ENCODE data around the gene OBSCN. TPM values are rescaled to one million over a fixed set of nuclear protein-coding genes. Genes with fewer than 3 reads are reported as not detected.

OBSCN gene
- total RNA-seq, 2 donors from 2014 or later = 5.3 to 8.0 TPM

- DNase-seq (no peak), ATAC-seq (no peak)
- intact Hi-C loops (cut with DNase I, micrococcal nuclease) = no loop called here
These were observed 144.0 kb downstream of the OBSCN start for GRCh38 chr1:228351850-228352249.

- intact Hi-C loops (cut with DNase I, micrococcal nuclease) = no loop called here
- ATAC-seq = no peak
- no peak for DNase-seq
These were observed 145.0 kb downstream of the OBSCN start for GRCh38 chr1:228352677-228353481.

GRCh38 chr1:228353601-228354371, 145.9 kb downstream of the OBSCN start:
- intact Hi-C loops (cut with DNase I, micrococcal nuclease) = no loop called here
- DNase-seq (no peak), ATAC-seq (no peak)

- intact Hi-C loops (cut with DNase I, micrococcal nuclease) = no loop called here
- DNase-seq (no peak), ATAC-seq (no peak)
These were observed 146.8 kb downstream of the OBSCN start for GRCh38 chr1:228354390-228355320.

- intact Hi-C loops (cut with DNase I, micrococcal nuclease) = no loop called here
- no peak for DNase-seq
- no peak for ATAC-seq
These were observed 149.2 kb downstream of the OBSCN start for GRCh38 chr1:228356897-228357680.

- ATAC-seq = no peak
- intact Hi-C loops (cut with DNase I, micrococcal nuclease) = no loop called here
These were observed 150.4 kb downstream of the OBSCN start for GRCh38 chr1:228358039-228358763.

GRCh38 chr1:228358764-228359612, 151.1 kb downstream of the OBSCN start:
- intact Hi-C loops (cut with DNase I, micrococcal nuclease) = no loop called here
- ATAC-seq (no peak), DNase-seq (no peak)

More at GRCh38 chr1:228358039-228358763, 150.4 kb downstream of the OBSCN start:
- no peak for DNase-seq

GRCh38 chr1:228359613-228360532, 152.0 kb downstream of the OBSCN start:
- DNase-seq (no peak), ATAC-seq (no peak)
- intact Hi-C loops (cut with DNase I, micrococcal nuclease) = no loop called here

GRCh38 chr1:228360533-228361313, 152.9 kb downstream of the OBSCN start:
- ATAC-seq = no peak
- intact Hi-C loops (cut with DNase I, micrococcal nuclease) = no loop called here
- DNase-seq = no peak

- ATAC-seq (no peak), DNase-seq (no peak)
- intact Hi-C loops (cut with DNase I, micrococcal nuclease) = no loop called here
These were observed 153.7 kb downstream of the OBSCN start for GRCh38 chr1:228361314-228362140.

DNA sequence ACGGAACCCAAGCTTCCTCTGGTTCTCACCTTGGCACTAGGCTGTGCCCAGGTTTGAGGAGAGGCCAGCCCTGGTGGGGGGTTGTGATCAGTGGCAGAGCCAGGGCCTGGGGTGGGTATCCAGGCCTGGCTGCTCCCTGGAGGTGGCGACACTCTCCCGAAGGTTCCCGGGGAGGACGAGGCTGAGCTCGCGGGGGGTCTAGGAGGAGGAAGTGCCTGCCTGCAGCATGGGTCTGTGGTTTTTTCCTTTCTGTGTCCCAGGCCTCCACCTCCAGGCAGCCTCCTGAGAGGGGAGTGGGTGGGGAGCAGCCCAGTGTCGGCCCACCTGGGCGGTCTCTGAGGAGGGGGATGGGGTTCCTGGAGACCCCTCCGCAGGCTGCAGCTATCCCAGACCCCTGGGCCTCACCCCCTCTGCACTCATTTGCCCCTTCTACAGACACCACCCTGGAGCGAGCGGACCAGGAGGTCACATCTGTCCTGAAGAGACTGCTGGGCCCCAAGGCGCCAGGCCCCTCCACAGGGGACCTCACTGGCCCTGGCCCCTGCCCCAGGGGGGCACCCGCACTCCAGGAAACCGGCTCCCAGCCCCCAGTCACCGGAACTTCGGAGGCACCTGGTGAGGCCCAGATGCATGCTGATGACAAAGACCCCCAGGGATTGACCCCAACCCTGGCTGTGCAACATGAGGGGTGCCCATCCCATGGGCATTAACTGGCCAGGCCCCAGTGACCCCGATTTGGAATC, 154.5 kb downstream of the OBSCN start:
- no peak for DNase-seq
- ATAC-seq = no peak
- intact Hi-C loops (cut with DNase I, micrococcal nuclease) = no loop called here

DNA sequence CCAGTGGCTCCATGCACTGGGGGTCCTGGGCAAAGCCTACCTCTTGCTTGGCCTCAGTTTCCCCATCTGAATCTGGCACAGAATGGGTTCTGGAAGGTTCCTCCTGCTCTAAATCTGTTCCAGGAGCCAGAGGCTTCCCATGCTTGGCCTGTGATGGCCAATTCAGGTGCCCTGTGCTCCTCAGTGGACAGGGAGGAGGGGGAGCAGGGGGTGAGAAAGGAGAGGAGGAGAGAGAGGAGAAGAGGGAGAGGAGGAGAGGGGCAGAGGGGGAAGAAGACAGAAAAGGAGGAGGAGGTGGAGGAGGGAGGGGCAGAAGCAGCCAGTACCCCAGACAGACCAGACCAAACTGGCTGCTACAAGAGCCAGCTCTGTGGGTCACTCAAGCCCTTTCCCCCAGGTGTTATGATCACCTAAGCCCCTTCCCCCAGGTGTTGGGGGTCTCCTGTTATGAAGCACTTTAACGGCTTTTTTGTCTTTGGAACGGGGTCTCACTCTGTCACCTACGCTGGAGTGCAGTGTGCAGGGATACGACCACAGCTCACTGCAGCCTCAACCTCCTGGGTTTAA, 155.1 kb downstream of the OBSCN start:
- intact Hi-C loops (cut with DNase I, micrococcal nuclease) = no loop called here
- no peak for DNase-seq
- no peak for ATAC-seq

GRCh38 chr1:228363686-228364067, 155.8 kb downstream of the OBSCN start:
- no peak for DNase-seq
- intact Hi-C loops (cut with DNase I, micrococcal nuclease) = no loop called here
- no peak for ATAC-seq
